Uterus (tissue), 4 donors: ENCODE measurements around the gene ZCCHC14. TPM values are rescaled to one million over a fixed set of nuclear protein-coding genes. Genes with fewer than 3 reads are reported as not detected.

Experiments used
- DNase-seq, 2 donors: peaks; one replicate each; pipeline ENCODE4 v3.0.0-alpha.2; 2019 to 2020
- H3K27ac ChIP-seq, 2 donors: fragments of 200-600 bp; sonication (generic); 1 replicate in 1 of 2; 2 replicates in 1 of 2; pipeline ENCODE4 v1.5.1; 2016 to 2018
- H3K27me3 ChIP-seq, 2 donors: fragments of 200-600 bp; sonication (generic); one replicate each; pipeline ENCODE4 v1.5.1; 2018 to 2019; ENCODE audit warnings: control low read depth in 1 of 2
- H3K36me3 ChIP-seq, 2 donors: fragments of 200-600 bp; sonication (generic); one replicate each; pipeline ENCODE4 v1.5.1; 2019; ENCODE audit warnings: control low read depth in 1 of 2
- H3K4me1 ChIP-seq, 2 donors: fragments of 200-600 bp; sonication (generic); one replicate each; pipeline ENCODE4 v1.5.1; 2018 to 2019; ENCODE audit warnings: control low read depth in 1 of 2
- H3K4me3 ChIP-seq, 2 donors: fragments of 200-600 bp; sonication (generic); 1 replicate in 1 of 2; 2 replicates in 1 of 2; pipeline ENCODE4 v1.5.1; 2018 to 2019; ENCODE audit warnings: mild to moderate bottlenecking in 1 of 2
- H3K9me3 ChIP-seq, 2 donors: fragments of 200-600 bp; sonication (generic); one replicate each; pipeline ENCODE4 v1.5.1; 2019; ENCODE audit warnings: control low read depth in 1 of 2
- POLR2A ChIP-seq, 2 donors: fragments of 450-650 bp; IDR thresholded peaks; one replicate each; pipeline ENCODE4 v1.6.1; 2016; ENCODE audit warnings: antibody characterized with exemption in 2 of 2, mild to moderate bottlenecking in 1 of 2, moderate library complexity in 1 of 2
- intact Hi-C: fragments of 100-400 bp; cut with DNase I; formaldehyde crosslinking; loops from one replicate; pipeline ENCODE4 v1.15.1; 2023; ENCODE audit warnings: low total_unique reads
- total RNA-seq, 4 donors: library from RNA; depleted of rRNA in 3 of 4; stranded (reverse); fragments of >200 nt in 3 of 4; gene quantifications; one replicate each; pipeline versions ENCODE4 v1.1.0 to v1.2.4, GENCODE V29; 2014 to 2023
- TF ChIP-seq, protein P1 (sequence below), 4 experiments: fragments of 200-600 bp in 2 of 4; fragments of 450-650 bp in 2 of 4; sonication (generic) in 2 of 4; IDR thresholded peaks; one replicate each; pipeline ENCODE4 v1.5.1; 2016 to 2019; ENCODE audit warnings: antibody characterized with exemption in 4 of 4, mild to moderate bottlenecking in 2 of 4, moderate library complexity in 1 of 4
- donor health status: DM: yes; HTN: yes; CAD: no.

The ZCCHC14 gene
- total RNA-seq, 4 donors from 2014 or later = 9.2 to 33.0 (median 20.6) TPM

DNA sequence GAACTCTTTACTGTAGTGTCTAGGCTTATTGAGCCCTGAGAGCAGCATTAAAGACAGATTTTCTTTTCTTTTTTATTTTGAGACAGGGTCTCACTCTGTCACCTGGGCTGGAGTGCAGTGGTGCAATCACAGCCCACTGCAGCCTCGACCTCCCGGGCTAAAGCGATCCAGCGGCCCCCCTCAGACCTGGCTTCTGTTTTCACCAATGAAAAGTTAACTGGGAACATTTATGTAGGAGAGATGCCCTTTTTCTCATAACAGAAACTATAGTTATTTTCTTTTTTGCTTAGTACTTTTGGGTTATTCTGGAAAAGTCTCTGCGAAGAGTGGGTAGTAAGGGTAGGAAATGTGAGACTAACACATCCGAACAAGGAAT lies 99.2 kb downstream of the ZCCHC14 start:
- H3K27me3 ChIP-seq = no peaks in the 10 kb centered on the region
- peak overlapping the region; percentile 12 to 98 for H3K27ac ChIP-seq
- H3K9me3 ChIP-seq = no peaks in the 10 kb centered on the region
- no peaks in the 10 kb centered on the region for H3K36me3 ChIP-seq
- TF ChIP-seq POLR2A (IDR thresholded peaks at IDR 0.05) = no peak
- TF ChIP-seq, protein P1, sequence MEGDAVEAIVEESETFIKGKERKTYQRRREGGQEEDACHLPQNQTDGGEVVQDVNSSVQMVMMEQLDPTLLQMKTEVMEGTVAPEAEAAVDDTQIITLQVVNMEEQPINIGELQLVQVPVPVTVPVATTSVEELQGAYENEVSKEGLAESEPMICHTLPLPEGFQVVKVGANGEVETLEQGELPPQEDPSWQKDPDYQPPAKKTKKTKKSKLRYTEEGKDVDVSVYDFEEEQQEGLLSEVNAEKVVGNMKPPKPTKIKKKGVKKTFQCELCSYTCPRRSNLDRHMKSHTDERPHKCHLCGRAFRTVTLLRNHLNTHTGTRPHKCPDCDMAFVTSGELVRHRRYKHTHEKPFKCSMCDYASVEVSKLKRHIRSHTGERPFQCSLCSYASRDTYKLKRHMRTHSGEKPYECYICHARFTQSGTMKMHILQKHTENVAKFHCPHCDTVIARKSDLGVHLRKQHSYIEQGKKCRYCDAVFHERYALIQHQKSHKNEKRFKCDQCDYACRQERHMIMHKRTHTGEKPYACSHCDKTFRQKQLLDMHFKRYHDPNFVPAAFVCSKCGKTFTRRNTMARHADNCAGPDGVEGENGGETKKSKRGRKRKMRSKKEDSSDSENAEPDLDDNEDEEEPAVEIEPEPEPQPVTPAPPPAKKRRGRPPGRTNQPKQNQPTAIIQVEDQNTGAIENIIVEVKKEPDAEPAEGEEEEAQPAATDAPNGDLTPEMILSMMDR (IDR thresholded peaks at IDR 0.05) = no peak
- intact Hi-C loops = no loop called here
- H3K4me3 ChIP-seq = peak overlapping the region; percentile 63 to 77
- peaks cover 0 to 5% of the 10 kb centered on the region in 2 donors for H3K4me1 ChIP-seq
- no peak for DNase-seq

DNA sequence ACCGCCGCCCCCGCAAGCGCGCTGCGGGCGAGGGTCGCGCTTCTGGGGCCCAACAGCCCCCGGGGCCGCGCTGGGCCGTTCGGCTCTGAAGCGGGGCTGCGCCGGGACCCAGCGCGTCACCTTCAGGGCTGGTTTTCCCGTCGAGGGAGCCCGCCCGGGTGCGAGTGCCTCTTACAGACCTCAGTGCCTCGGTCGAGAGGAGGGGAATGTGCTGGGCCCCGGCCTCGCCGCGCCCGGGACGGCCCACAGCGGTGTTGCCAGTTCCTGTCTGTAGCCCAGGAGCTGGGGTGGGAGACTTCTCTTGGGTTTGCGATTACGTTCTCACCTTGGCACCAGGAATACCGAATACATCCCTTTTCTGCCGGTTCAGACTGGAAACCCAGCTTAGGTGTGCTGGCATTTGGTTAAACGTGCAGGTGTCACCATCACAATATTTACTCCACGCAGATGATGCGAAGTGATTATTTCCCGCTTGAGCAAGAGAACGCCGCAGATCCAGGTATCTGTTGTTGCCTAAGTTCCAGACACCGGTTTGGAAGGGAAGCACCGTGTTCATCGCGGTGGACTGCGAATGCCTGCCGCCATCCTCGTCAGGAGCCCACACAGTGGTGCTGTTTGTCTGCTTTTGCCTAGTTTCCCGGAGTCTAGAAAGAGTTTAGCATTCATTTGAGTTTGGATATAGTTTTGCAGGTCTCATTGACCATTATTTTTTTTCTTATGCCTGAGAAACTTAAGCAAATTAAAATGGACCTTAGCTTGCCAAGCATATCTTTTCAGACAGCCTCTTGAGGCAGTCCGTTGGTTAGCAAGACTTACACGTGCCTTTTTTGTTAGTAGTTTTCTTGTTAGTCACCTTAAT lies 99.8 kb downstream of the ZCCHC14 start:
- peak; percentile 44 to 46 for DNase-seq
- TF ChIP-seq, protein P1 (IDR thresholded peaks at IDR 0.05) = peak; percentile 12 to 36 (median 33)
- no peak for TF ChIP-seq POLR2A (IDR thresholded peaks at IDR 0.05)

DNA sequence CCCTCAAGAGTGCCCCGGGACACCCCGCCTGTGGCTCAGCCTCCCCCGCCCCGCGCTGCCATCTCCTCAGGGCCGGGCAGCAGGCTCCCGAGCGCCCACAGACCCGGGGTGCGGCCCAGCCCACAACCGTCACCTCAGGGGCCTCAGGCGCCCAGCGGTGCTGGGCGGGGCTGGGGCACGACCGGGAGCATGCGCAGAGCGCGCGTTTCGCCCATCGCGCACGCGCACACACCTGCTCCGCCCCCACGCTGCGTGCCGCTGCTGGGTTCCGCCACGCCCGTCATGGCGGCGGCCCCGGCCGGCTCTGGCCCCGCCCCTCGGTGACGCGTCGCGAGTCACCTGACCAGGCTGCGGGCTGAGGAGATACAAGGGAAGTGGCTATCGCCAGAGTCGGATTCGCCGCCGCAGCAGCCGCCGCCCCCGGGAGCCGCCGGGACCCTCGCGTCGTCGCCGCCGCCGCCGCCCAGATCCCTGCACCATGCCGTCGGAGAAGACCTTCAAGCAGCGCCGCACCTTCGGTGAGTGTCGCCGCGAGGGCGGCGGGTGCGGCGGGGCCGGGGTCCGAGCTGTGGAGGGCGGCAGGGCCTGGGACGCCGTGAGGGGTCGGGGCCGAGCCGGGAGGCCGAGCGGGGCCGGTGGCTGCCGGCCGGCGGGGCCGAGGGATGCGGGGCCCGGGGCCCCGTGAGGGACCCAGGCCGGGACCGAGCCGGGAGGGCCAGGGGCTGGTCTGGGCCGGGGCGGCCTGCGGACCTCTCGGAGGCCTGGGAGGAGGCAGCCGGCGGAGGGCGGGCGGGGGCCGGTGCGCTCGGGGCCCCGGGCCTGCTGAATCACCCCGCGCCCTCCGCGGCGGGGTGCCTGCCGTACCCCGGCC lies 100.6 kb downstream of the ZCCHC14 start, which contains the start of gene MAP1LC3B:
Gene MAP1LC3B (plus strand): TSS at position 387 of the 871 bp plus-strand sequence. CDS start 92 bp downstream, at position 479.
- peak; percentile 99 to 100 for TF ChIP-seq POLR2A (IDR thresholded peaks at IDR 0.05)
- TF ChIP-seq, protein P1 (IDR thresholded peaks at IDR 0.05) = peak in 2 of 4 experiments; percentile 14 to 30
- Histone ChIP-seq H3K4me1 (peaks cover 0 to 9% of the 10 kb centered on the region in 2 donors), H3K9me3 (no peaks in the 10 kb centered on the region), H3K36me3 (no peaks in the 10 kb centered on the region), H3K27ac (peak within 1 kb of the TSS; percentile 96 to 98), H3K27me3 (no peaks in the 10 kb centered on the region), H3K4me3 (peak within 1 kb of the TSS; percentile 63 to 77)
- DNase-seq = peak; percentile 94 to 99
- intact Hi-C loops = no loop called here

More for the DNA sequence above, 99.8 kb downstream of the ZCCHC14 start:
- Histone ChIP-seq H3K27ac (peak overlapping the region; percentile 93 to 98), H3K4me1 (peaks cover 0 to 5% of the 10 kb centered on the region in 2 donors), H3K27me3 (no peaks in the 10 kb centered on the region), H3K4me3 (peak overlapping the region; percentile 63 to 77), H3K36me3 (no peaks in the 10 kb centered on the region), H3K9me3 (no peaks in the 10 kb centered on the region)
- intact Hi-C loops = no loop called here

DNA sequence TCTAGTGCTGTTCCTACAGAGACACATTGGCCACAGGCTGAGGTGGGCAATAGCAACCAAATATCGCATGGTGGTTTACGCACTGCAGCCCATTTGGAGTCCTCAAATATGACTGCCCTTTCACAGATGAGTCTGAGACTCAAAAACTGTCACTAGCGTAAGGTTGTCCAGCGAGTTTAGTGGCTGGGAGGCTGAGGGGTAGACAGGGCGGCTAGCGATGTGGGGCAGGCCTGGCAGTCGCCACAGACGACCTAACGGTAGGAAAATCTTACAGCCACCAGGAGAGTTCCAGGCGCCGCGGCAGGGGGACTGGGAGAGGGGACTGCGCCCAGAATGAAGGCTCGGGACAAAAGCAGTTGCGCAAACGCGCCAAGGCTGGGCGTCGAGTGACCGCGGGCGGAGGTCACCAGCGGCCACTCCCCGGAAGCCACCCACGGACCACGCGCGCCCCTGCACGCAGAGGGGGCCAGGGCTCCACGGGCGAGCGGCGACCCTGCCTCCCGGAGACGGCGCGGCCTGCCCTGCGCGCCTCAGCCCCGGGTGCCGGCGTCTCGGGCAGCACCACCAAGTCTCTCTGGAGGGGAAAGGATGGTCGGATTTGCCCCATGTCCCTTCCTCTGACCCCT lies 101.4 kb downstream of the ZCCHC14 start:
- Histone ChIP-seq H3K27me3 (no peaks in the 10 kb centered on the region), H3K27ac (peak overlapping the region; percentile 96 to 98), H3K4me3 (peak overlapping the region; percentile 47 to 77), H3K36me3 (no peaks in the 10 kb centered on the region), H3K4me1 (peaks cover 0 to 12% of the 10 kb centered on the region in 2 donors), H3K9me3 (no peaks in the 10 kb centered on the region)
- intact Hi-C loops = no loop called here
- DNase-seq = peak; percentile 59 to 71
- no peak for TF ChIP-seq POLR2A (IDR thresholded peaks at IDR 0.05)
- TF ChIP-seq, protein P1 (IDR thresholded peaks at IDR 0.05) = no peak
